ENCODE measurements around the gene MED20. TPM values are rescaled to one million over a fixed set of nuclear protein-coding genes. Genes with fewer than 3 reads are reported as not detected.
A peak's percentile ranks its signal among the peaks of the same experiment; 100 is the strongest.

The MED20 gene
- total and polyA plus RNA-seq, 10 of the 15 experiments (the other 5 are each of a cell fraction or from before 2014, with no cell fraction given), result 13.4 to 24.8 (median 17.9) TPM

GRCh38 chr6:41895300-41896233, 25.4 kb downstream of the MED20 start, which contains the start of gene USP49 (continued):
- no peak for TF ChIP-seq CUX1 (IDR thresholded peaks at IDR 0.05; ENCODE audit: insufficient replicate concordance, low read depth, low read length)
- TF ChIP-seq, protein P1, sequence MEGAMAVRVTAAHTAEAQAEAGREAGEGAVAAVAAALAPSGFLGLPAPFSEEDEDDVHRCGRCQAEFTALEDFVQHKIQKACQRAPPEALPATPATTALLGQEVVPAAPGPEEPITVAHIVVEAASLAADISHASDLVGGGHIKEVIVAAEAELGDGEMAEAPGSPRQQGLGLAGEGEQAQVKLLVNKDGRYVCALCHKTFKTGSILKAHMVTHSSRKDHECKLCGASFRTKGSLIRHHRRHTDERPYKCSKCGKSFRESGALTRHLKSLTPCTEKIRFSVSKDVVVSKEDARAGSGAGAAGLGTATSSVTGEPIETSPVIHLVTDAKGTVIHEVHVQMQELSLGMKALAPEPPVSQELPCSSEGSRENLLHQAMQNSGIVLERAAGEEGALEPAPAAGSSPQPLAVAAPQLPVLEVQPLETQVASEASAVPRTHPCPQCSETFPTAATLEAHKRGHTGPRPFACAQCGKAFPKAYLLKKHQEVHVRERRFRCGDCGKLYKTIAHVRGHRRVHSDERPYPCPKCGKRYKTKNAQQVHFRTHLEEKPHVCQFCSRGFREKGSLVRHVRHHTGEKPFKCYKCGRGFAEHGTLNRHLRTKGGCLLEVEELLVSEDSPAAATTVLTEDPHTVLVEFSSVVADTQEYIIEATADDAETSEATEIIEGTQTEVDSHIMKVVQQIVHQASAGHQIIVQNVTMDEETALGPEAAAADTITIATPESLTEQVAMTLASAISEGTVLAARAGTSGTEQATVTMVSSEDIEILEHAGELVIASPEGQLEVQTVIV (IDR thresholded peaks at IDR 0.05; ENCODE audit: borderline replicate concordance, partially characterized antibody), result peak; percentile 14
- TF ChIP-seq CBFB (IDR thresholded peaks at IDR 0.05; ENCODE audit: low read depth), result no peak
- TF ChIP-seq, protein P2, sequence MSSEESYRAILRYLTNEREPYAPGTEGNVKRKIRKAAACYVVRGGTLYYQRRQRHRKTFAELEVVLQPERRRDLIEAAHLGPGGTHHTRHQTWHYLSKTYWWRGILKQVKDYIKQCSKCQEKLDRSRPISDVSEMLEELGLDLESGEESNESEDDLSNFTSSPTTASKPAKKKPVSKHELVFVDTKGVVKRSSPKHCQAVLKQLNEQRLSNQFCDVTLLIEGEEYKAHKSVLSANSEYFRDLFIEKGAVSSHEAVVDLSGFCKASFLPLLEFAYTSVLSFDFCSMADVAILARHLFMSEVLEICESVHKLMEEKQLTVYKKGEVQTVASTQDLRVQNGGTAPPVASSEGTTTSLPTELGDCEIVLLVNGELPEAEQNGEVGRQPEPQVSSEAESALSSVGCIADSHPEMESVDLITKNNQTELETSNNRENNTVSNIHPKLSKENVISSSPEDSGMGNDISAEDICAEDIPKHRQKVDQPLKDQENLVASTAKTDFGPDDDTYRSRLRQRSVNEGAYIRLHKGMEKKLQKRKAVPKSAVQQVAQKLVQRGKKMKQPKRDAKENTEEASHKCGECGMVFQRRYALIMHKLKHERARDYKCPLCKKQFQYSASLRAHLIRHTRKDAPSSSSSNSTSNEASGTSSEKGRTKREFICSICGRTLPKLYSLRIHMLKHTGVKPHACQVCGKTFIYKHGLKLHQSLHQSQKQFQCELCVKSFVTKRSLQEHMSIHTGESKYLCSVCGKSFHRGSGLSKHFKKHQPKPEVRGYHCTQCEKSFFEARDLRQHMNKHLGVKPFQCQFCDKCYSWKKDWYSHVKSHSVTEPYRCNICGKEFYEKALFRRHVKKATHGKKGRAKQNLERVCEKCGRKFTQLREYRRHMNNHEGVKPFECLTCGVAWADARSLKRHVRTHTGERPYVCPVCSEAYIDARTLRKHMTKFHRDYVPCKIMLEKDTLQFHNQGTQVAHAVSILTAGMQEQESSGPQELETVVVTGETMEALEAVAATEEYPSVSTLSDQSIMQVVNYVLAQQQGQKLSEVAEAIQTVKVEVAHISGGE (CRISPR knock-in tag; IDR thresholded peaks at IDR 0.05), result no peak
- TF ChIP-seq IKZF2 (IDR thresholded peaks at IDR 0.05), result peak; percentile 19 to 29; a peak in 2 of 4 replicates
- no peak for TF ChIP-seq KAT2A (conservative IDR thresholded peaks at IDR 0.05; ENCODE audit: control insufficient read depth, low read depth, low read length)
- no peak for TF ChIP-seq TARDBP (IDR thresholded peaks at IDR 0.05; ENCODE audit: borderline replicate concordance)
- peak; percentile 1 for TF ChIP-seq FOS (IDR thresholded peaks at IDR 0.05; ENCODE audit: borderline replicate concordance, extremely low read depth, insufficient read length)
- no peak for TF ChIP-seq PRDM15 (CRISPR knock-in tag; IDR thresholded peaks at IDR 0.05)
- no peak; the same call in 1 of the 2 replicates for TF ChIP-seq HCFC1 (IDR thresholded peaks at IDR 0.05; ENCODE audit: low read length)
- TF ChIP-seq, protein P3, sequence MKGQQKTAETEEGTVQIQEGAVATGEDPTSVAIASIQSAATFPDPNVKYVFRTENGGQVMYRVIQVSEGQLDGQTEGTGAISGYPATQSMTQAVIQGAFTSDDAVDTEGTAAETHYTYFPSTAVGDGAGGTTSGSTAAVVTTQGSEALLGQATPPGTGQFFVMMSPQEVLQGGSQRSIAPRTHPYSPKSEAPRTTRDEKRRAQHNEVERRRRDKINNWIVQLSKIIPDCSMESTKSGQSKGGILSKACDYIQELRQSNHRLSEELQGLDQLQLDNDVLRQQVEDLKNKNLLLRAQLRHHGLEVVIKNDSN (IDR thresholded peaks at IDR 0.05; ENCODE audit: borderline replicate concordance, extremely low read length, insufficient read depth, low read depth, low read length), result peak; percentile 58

Measured in GM12878 (cell line).